GM19397 (cell line): ENCODE results near the gene PABPN1.

ENCODE experiments used
- ATAC-seq: cut with Tn5 transposase; IDR thresholded peaks from one replicate; pipeline ENCODE4 v1.9.1; 2021; ENCODE audit warnings: mild to moderate bottlenecking, moderate library complexity; ENCODE audit not compliant: unreplicated experiment

Gene PABPN1

DNA sequence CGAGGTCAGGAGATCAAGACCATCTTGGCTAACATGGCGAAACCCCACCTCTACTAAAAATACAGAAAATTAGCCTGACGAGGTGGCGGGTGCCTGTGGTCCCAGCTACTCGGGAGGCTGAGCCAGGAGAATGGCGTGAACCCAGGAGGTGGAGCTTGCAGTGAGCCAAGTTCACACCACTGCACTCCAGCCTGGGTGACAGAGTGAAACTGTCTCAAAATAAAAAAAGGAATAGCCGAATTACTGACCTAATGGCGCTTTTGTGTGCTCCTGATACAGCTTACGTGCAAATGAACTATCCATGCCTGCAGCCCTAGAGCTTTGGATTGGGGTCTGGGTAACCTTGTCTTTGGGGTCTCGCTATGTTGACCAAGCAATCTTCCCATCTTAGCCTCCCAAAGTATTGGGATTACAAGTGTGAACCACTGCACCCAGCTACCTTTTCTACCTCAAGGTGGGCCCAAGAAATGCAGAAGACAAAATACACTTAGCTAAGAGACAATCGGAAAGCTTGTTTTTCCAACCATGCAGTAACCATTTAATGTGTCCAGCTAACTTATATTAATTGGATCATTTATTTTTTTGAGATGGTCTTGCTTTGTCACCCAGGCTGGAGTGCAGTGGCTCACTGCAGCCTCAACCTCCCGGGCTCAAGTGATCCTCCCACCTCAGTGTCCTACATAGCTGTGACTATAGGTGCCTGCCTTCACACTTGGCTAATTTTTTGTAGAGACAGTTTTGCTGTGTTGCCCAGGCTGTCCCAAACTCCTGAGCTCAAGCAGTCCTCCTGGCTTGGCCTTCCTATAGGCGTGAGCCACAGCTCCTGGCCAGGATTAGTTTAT lies 5.5 kb downstream of the PABPN1 start:
- ATAC-seq = no peak

DNA sequence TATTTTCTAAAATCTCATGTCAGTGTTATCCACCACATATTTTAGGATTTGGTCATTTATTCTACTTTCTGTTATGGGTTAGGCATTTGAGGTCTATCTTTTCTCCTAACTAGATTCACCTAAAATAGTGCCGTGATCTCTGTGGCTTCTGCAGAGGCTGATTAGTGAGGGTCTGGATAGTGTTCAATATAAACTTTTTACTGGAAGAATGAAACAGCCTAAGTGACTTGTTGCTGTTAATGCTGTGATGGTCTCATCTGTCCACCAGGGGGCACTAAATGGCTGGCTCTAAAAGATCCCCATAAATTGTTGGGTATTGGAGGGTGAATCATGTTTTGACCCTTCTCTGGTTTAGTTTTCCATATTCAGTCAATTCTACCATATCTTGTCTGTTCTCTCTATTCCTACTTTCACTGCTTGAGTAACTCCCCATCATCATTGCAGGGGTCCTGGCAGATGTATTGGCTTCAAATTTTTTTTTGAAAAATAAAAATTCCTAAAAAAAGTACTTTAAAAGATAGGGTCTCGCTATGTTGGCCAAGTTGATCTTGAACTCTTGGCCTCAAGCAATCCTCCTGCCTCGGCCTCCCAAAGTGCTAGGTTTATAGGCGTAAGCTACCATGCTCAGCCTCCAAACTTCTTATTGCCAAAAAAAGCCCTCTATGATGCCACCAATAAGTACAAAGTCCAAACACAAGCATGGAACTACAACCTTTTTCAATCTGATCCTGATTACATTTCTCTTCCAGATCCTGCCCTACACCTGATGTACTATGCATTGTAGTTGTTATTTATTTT lies 6.9 kb downstream of the PABPN1 start:
- ATAC-seq = no peak

DNA sequence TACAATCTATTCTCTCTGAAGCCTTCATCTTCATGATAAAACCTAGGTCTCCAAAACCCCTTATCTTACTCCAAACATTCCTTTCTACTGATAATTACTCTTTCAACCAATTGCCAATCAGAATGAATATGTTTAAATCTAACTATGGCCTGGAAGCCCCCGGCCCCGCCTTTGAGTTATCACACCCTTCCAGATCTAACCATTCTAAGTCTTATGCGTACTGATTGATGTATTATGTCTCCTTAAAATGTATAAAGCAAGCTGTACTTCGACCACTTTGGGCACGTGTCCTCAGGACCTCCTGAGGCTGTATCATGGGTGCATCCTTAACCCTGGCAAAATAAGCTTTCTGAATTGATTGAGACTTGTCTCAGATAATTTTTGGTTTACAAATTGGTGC lies 14.4 kb downstream of the PABPN1 start:
- ATAC-seq = no peak

DNA sequence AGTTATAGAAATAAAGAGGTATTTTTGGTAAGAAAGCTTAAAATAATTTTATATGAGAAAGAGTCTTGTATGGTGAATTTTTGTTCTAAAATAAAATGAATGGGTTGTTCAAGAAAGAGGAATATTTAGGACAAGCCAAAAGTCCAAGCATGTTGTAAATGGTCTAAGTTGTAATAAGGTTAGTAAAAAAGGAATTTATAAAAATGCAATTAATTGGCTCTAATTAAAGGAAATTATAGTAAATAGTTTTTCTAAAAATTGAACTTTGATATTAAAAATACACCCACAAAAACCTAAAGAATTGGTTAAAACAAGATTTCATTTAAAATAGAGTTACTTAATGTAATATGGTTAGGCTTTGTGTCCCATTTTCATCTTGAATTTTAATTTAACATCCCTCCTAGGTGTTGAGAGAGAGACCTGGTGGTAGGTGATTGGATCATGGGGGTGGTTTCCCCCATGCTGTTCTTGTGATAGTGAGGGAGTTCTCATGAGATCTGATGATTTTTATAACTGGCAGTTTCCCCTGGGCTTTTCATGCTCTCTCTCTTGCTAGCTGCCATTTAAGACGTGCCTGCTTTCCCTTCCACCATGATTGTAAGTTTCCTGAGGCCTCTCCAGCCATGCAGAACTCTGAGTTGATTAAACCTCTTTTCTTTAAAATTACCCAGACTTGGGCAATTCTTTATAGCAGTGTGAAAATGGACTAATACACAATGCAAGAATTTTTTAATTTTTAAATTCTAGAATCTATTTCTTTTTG lies 18.4 kb downstream of the PABPN1 start:
- ATAC-seq = no peak

DNA sequence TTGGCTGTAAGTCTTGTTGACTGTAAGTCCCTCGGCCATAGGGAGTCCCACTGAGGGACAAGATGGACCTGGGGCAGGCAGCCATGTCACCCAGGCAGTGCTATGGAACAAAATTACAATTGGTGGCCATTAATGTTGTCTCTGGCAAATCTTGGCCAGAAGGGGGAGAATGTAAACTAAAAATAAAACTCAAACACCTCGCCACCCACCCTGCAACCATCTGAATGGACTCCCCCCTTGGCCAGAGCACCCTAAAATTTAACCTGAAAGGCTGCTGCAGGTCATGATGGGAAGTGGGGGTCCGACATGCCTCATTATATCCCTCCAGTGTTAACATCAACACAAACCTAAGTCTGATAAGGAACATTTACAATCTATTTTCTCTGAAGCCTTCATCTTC lies 23.2 kb downstream of the PABPN1 start:
- ATAC-seq = no peak

DNA sequence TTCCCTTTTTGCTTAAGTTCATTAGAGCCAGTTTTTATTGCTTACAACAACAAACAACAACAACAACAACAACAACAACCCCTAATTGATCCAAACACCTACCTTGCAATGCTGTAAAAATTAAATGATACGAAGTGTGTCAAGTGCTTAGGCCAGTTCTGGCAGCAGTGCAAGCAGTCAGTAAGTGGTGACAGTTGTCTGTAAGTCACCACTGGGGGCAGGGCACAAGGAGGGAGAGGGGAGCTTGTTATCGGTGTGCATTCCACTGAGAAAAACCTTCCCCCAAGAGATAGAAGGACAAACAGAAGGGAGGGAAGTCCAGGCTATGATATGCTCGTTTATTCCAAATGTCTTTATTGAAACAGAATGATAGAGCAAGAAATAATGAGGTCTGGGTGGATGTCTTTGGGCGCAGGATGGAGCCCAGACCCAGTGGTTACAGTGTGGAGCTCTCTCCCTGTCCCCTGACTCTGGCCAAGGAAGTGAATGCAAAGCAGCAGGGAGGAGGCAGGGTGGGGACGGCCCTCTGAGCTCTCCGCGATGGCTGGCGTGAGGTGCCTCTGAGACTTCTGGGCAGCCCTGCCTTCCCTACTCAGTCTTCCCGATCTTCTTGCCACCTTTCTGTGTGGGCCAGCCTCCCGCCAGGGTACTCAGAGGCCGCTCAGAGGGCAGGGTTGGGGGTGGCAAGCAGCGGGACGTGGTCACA lies 24.9 kb downstream of the PABPN1 start:
- no peak for ATAC-seq

DNA sequence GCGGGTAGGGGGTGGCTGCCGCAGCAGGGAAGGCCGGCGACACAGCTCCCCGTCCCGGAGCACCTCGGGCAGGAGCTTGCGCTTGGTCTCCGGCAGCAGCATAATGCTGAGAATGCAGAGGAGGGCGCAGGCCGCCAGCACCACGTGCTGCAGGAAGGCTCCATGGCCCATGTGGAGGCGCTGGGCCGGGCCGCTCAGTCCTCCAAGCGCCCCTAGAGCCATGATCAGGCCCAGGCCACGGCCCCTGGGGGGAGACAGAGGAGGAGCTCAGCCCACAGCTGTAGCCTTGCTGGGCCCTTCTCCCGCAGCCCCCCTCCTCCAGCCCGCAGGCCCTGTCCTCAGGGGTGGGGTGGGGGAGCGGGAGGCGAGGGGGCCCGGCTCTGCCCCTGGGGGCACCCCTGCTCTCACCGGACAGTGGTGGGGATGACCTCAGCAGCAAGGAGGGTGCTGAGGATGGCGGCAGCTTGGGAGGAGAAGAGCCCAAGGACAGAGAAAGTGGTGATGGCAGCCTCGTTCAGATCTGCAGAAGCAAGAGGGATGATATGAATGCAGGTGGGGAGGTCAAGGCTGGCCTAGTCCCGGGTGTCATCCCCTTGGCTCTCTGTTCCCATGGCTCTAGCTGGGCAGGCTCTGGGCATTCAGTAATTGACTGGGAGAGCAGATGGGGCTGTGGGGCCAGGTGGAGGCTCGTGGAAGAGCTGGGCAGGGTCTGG lies 25.6 kb downstream of the PABPN1 start:
- ATAC-seq = no peak

DNA sequence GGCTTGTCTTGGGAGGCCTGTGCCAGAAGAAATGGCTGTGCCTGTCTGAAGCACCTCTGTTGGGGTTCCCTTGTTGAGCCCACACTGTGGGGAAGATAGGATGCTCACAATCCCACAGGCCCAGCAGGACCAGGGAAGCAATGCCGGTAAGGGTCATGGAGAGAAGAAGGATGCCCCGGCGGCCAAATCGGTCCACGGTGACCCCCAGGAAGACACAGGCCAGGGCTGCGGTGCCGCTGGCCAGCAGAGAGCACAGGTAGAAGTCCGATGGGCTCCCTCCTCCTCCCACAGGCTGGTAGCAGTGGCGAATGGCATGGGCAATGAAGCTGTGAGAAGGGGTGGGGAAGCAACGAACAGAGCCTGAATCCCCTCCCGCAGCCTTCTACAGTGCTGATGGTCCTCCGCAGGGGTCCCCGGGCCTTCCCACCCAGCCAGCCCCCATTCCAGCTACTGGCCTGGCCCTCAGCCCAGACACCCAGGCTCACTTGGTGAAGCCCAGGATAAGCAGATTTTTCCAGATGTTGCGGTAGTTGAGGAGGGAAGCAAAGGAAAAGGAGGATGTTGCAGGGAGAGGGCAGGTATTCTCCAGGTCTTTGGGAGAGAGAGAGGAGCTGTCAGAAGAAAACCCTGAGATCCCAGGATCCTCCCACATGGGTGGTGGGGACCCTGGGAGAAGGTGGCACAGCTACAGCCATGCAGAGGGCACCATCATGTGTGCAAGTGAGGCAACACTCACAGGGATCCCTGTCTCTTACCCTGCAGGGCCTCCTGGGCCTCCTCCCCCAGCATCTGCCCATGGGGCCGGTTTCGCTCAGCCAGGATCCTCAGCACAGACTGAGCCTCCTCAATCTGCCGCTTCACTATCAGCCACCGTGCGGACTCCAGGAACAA lies 26.4 kb downstream of the PABPN1 start:
- no peak for ATAC-seq

DNA sequence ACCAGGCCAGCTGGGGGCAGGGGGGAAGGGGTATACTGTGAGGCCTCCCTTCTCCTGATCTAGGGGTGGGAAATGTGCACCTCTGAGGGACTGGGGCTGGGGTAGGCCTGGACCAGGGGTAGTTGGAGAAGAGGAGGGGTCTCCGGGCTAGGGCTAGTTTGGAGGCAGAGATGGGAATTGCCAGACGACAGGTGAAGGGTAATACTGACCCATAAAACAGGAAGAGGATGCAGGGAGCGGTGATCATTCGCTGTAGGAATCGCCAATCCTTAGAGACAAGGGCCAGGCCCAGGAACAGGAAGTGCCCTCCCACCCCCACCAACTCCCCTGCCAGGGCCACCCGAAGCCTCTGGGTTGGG lies 27.0 kb downstream of the PABPN1 start:
- no peak for ATAC-seq

DNA sequence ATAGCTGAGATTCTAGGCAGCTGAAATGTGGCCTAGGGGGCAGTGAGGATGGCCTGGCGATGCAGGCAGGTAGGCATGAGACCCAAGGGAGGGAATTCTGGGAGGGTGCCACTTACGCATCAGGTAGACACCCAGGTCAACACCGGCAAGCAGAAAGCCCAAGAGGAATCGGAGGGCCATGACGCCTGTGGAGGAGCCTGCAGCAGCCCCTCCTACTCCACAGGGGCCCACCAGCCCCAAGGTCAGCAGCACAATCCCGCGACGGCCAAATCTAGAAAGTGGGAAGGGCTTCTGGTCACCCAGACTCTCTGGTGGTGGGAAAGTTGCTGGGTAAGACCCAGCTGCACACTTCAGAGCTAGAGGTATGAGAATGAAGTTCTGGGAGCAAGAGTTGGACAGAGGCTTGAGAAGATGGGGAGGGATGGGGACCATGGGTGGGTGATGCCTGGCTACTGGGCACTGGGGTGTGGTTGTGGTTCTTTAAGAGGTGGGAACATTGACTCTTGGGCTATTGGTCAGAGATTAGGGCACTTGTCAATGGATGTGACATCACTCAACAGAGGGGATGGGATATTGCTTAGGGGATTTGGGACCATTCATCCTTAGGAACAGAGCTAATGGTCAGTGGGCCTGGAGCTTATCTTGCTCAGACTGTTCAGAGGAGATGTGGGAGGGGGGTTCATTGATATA lies 28.0 kb downstream of the PABPN1 start:
- no peak for ATAC-seq

DNA sequence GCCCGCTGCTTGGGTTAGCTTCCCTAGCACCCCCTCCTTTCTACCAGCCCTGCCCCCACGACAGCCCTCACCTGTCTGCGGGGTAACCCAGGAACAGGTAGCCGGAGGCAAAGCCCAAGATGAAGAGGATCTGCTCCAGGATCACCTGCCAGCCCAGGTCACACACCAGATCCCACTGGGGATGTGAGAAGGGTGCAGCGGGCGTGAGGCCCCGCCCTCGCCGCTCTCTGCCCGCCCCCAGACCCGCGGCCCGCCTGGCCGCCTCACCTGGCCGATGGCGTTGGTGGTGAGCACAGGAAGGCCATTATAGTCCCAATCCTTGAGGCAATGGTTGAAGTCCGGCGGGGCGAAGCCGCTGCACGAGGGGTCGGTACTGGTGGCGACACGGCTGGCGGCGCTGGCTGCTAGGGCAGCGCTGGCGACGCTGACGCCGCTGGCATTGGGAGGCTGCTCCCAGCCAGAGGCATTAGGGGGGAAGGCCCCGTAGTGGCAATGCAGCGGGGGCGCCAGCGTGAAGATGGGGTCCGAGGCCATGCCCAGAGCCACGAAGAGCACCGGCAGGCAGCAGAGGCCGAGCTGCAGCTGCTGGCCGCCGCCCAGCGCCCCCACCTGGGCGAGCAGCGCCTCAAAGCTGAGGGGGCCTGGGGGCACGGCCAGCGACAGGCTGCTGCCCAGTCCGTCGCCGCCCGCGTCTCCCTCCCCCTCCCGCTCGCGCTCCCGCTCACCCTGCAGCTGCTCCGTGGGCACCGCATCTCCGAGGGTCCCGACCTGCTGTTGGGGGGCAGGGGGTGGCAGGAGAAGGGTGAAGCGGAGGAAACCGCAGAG lies 30.6 kb downstream of the PABPN1 start:
- no peak for ATAC-seq

DNA sequence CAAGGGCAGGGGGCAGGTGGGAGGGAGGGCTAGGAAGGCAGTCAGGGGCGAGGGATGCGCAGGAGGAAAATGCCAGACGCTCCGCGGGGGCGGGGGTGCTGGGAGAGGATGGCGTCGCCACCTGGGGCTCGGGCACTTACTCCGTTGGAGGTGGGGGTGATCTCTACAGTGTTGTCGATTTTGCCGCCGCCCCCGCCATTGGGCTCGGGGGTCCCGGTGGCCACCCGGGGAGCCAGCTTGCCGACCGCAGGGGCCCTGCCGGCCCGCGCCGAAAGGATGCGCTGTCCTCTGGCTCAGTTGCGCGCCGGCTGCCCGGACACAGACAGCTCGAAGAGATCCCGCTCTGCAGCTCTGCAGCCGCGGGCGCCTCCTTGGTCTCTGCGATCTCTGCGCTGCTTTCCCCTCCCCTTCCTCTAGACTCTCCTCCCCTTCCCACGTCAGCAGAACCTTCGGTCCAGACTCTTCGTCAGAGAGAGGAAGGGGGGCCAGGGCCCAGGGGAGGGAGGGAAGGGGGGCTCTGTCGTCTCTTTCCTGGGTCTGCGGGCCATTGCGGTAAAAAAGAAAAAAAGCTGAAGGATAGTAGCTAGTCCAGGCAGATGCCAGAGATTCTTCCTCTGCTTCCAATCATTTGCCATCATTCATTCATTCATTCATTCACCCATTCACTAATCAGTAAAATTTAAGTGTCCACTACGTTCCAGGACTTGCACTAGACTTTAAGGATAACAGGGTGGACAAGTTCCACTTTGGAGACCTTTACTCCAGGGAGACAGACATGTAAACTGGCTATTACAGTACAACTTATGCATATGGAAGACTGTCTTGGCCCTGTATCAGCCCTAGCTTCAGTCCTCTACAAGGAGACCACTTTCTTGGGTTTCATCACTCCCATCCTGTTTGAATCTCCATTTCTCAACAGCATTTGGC lies 31.5 kb downstream of the PABPN1 start, which contains the start of gene SLC22A17:
Gene SLC22A17 (minus strand): TSS at position 382 of the 927 bp plus-strand sequence.
- ATAC-seq = no peak

DNA sequence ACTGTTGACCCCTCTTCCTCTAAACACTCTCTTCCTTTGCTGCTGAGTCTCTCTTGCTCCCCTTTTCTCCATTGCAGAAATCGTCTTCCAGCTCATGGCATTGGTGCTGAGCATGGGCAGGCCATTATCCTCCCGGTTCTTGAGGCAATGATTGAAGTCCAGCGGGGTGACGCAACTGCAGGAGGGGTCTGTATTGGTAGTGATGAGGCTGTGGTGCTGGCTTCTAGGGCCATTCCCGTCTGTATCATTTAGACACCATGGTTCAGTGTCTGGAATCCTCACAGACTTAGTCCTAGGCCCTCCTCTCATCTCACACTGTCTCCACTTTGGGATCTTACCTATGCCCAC lies 32.1 kb downstream of the PABPN1 start:
- ATAC-seq = no peak

DNA sequence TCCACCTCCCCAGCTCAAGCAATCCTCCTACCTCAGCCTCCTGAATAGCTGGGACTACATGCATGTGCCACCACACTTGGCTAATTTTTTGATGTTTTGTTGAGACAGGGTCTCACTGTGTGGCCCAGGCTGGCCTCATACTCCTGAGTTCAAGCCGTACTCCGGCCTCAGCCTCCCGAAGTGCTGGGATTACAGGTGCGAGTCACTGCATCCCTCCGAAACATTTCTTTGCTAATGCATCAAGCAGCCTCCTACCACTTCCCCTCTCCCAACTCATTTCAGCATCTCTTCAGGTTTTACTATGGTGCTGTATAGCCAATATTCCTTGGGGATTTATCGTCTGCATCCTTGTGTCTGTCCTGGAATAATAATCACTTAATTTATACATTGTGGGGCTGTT lies 33.7 kb downstream of the PABPN1 start:
- no peak for ATAC-seq

DNA sequence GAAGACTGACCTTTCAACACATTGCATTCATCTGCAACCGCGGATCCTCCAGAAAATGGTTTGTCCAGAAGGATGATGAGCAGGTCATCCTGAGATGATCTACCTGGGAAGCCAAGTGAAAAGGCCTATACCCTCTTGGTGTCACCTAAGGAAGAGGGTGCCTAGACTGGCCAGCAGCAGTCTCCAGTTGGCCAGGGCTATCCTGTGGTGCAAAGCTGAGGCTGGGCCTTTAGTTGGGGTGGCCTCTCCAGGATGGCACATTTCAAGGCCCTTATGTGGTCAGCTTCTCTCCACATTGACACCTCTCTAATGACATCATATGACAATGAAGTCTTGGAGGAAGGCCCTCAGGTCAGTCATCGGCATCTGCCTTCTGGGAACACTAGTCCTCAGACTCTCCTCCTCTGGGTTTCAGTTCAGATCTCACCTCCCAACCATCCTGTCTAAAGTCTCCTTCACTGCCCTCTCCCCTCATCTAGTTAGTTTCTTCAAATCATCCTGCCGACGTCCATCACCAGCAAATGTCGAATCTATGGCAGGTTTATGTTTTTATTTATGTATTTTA lies 34.7 kb downstream of the PABPN1 start:
- no peak for ATAC-seq

DNA sequence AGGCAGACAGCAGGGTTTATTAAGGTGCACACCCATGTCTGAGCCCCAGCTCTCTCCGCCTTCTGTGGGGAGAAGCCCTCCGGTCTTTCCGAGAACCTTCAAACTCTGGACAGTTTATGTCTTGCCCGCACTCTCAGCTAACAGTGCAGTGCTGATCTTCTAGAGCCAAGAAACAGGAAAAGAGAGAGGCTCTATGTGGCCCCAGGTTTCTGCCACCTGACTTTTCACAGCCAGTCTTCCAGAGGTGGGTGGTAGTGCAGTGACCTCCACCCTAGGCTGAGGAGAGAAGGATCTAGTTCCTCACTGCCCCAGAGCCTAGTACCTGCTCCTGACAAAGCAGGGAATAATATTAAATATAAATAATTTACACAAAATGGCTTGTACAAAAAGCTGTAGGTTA lies 35.4 kb downstream of the PABPN1 start:
- ATAC-seq = no peak

DNA sequence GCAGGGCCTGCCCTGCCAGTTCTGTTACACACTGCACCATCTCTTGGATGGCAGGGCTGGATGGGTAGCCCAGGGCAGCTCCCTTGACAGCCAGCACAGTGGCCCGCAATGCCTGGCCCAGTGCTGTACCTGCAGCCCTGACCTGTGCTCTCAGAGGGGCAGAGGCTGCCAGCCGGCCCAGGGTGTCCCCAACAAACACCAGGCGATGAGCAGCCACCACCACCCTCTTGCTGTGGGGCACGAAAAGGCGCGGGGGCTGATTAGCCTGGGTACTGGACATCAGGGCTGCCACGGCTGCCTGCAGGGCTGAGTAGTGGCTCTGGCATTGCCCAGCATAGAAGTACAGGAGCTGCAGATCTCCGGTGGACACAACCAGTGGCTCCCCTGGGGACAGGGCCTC lies 36.0 kb downstream of the PABPN1 start:
- ATAC-seq = no peak
